Gastrocnemius medialis (tissue), 4 donors: ENCODE measurements around the gene PHB1.

Experiments used
- CTCF ChIP-seq, 5 experiments: fragments of 450-650 bp in 3 of 5; fragments of 200-600 bp in 2 of 5; sonication (generic) in 2 of 5; IDR thresholded peaks in 4 of 5; conservative IDR thresholded peaks in 1 of 5; 1 replicate in 4 of 5; 2 replicates in 1 of 5; pipeline ENCODE4 v1.5.1; 2016 to 2019; ENCODE audit warnings: antibody characterized with exemption in 5 of 5, mild to moderate bottlenecking in 3 of 5, moderate library complexity in 3 of 5
- POLR2A ChIP-seq, 2 donors: fragments of 450-650 bp; IDR thresholded peaks; one replicate each; pipeline ENCODE4 v1.6.1; 2017; ENCODE audit warnings: antibody characterized with exemption in 2 of 2, mild to moderate bottlenecking in 2 of 2, moderate library complexity in 2 of 2

- TF ChIP-seq POLR2A (IDR thresholded peaks at IDR 0.05) (no peak), CTCF (IDR thresholded peaks at IDR 0.05 in 4 of 5, conservative IDR thresholded peaks at IDR 0.05 in 1 of 5) (no peak)
Measured at GRCh38 chr17:49364119-49364518, 50.6 kb downstream of the PHB1 start.
